HCT116 (cell line): ENCODE data around the gene FUOM.

Experiments used
- CTCF ChIP-seq, 3 experiments: fragments of 200-600 bp in 1 of 3; sonication (generic) in 1 of 3; IDR thresholded peaks in 2 of 3; conservative IDR thresholded peaks in 1 of 3; 2 replicates each; pipeline ENCODE4 v1.5.1; 2012 to 2017; ENCODE audit warnings: low read depth in 2 of 3, low read length in 2 of 3, antibody characterized with exemption in 1 of 3, borderline replicate concordance in 1 of 3, control low read depth in 1 of 3, mild to moderate bottlenecking in 1 of 3, mixed read lengths in 1 of 3, mixed run types in 1 of 3, moderate library complexity in 1 of 3; ENCODE audit not compliant: insufficient read depth in 1 of 3
- EZH2 ChIP-seq: fragments of 200-600 bp; sonication (generic); IDR thresholded peaks from 2 replicates; pipeline ENCODE4 v1.6.1; 2017; ENCODE audit warnings: antibody characterized with exemption, mixed run types
- POLR2A ChIP-seq: IDR thresholded peaks from 2 replicates; pipeline ENCODE4 v1.7.0; 2011; ENCODE audit warnings: borderline replicate concordance; ENCODE audit not compliant: insufficient read depth, insufficient read length; ENCODE audit errors: extremely low read depth
- POLR2AphosphoS5 ChIP-seq: IDR thresholded peaks from 2 replicates; pipeline ENCODE4 v1.6.1; 2011; ENCODE audit warnings: mild to moderate bottlenecking, low read depth, low read length, moderate library complexity
- RAD21 ChIP-seq: IDR thresholded peaks from 2 replicates; pipeline ENCODE4 v1.6.1; 2012; ENCODE audit warnings: low read depth, mild to moderate bottlenecking

GRCh38 chr10:133329491-133330202, 28.2 kb downstream of the FUOM start:
- TF ChIP-seq POLR2A (no peak), RAD21 (peak; percentile 72), POLR2AphosphoS5 (no peak), EZH2 (no peak), CTCF (IDR thresholded peaks at IDR 0.05 in 2 of 3, conservative IDR thresholded peaks at IDR 0.05 in 1 of 3; ENCODE audit: borderline replicate concordance in 1 of 3, insufficient read depth in 1 of 3, low read depth in 2 of 3, low read length in 2 of 3) (peak; percentile 66 to 73 (median 70))
